GM12874 (cell line): Measurements from ENCODE around the gene NAA38.

ENCODE experiments used
- TF ChIP-seq, protein P1 (sequence below): IDR thresholded peaks from 2 replicates; pipeline ENCODE4 v1.5.1; 2011; ENCODE audit warnings: low read depth, mild to moderate bottlenecking, control low read depth, low read length, moderate library complexity; ENCODE audit not compliant: insufficient read depth

Gene NAA38

DNA sequence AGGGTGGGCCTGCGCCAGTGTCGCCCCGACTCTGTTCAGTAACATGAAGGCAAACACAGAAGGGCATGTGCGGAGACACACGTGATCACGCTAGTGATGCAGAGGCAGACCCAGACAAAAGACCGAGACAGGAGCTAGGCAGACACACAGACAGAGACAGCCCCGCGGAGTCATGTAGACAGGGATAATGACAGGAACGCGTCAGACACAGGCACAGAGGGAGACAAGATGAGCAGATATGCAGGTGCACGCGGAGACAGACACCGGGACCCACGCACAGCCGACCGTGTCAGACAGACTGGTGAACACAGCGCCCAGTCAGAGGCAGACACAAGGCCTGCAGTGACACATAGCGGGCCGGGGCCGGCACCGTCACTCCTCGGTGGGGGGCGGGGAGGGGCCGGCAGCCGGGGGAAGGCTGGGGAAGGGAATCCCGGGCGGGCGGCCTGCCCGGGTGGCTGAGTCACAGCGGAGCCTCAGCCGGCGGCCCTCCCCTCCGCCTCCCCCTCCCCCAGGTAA lies 15.9 kb downstream of the NAA38 start:
- TF ChIP-seq, protein P1, sequence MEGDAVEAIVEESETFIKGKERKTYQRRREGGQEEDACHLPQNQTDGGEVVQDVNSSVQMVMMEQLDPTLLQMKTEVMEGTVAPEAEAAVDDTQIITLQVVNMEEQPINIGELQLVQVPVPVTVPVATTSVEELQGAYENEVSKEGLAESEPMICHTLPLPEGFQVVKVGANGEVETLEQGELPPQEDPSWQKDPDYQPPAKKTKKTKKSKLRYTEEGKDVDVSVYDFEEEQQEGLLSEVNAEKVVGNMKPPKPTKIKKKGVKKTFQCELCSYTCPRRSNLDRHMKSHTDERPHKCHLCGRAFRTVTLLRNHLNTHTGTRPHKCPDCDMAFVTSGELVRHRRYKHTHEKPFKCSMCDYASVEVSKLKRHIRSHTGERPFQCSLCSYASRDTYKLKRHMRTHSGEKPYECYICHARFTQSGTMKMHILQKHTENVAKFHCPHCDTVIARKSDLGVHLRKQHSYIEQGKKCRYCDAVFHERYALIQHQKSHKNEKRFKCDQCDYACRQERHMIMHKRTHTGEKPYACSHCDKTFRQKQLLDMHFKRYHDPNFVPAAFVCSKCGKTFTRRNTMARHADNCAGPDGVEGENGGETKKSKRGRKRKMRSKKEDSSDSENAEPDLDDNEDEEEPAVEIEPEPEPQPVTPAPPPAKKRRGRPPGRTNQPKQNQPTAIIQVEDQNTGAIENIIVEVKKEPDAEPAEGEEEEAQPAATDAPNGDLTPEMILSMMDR = no peak

DNA sequence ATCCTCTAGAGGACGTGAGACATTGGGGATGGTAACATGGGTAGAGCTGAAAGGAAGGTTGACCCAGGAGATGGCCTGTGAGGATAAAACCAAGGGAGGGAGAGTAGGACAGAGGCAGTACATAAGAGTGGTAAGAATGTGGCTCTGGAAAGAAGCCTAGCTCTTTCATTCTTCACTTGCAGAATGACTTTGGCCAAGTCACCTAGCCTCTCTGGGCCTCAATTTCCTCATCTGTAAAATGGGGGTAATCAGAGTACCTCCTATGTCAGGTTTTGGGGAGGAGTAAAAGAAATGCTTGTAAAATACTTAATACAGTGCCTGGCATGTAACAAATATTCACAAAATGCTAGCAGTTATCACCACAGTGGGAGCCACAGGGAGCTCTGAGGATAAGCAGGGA lies 16.5 kb downstream of the NAA38 start:
- TF ChIP-seq, protein P1 = no peak

DNA sequence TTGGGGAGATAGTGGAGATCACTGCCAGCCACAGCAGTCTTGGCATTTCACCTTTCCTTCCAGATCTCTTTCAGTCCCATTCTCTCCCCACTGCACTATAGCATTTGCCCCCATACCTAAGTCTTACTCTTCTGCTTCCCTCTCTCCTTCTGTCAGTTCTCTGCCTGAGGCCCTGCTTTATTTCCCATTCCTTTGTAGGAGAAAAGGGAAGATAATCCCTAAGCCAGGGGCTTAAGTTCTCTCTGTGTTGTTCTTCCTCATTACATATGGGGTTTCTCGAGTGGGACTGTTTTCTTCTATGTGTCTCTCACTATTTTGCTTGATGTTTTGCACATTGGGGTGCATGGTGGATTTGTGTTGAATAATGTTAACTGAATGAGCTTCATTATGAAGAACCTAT lies 16.9 kb downstream of the NAA38 start:
- TF ChIP-seq, protein P1 = no peak

DNA sequence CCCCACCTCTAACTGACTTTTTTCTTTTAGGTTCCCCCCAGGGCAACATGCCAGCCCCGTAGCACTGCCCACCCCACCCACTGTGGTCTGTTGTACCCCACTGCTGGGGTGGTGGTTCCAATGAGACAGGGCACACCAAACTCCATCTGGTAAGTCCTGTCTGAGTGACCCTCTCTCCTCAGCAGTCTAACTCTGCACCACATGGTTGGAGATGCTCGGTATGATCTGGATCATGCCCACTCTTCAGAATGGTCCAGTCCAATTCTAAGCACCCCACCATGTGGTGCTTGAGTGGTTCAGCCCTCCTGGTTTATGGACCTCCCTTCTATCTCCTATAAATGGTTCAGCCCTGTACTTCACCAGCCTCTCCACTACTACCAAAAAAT lies 17.5 kb downstream of the NAA38 start:
- TF ChIP-seq, protein P1 = no peak

DNA sequence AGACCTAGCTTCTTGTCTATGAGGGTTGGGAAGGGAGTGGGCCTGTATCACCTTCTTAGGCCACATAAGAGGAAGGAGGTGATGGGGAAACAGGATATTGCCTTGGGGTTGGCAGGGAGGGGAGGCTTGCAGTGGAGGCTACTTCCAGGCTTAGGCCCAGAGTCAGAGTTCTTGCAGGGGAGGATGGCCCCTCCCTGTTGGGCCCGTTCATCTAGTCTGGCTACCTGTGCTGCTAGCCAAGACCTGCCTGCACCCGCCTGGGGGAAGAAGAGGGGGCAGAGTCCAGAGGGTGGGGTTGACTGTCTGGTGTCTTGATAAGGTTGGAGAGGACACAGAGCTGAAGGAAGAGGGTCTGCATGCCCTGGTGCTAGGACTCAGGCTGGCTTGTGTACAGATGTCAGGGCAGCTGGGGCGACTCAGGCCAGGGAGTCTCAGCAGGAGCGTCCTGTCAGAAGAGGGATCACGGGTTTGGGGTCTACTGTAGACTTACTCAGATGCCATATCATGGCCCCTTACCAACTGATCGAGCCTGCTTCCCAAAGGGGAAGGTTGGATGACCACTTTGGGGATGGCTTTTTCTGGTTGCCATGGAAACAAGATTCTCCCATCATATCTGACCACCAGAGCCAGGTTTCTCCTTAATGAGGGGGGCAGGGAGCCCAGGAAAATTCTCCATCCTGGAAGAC lies 18.0 kb downstream of the NAA38 start:
- TF ChIP-seq, protein P1 = no peak

DNA sequence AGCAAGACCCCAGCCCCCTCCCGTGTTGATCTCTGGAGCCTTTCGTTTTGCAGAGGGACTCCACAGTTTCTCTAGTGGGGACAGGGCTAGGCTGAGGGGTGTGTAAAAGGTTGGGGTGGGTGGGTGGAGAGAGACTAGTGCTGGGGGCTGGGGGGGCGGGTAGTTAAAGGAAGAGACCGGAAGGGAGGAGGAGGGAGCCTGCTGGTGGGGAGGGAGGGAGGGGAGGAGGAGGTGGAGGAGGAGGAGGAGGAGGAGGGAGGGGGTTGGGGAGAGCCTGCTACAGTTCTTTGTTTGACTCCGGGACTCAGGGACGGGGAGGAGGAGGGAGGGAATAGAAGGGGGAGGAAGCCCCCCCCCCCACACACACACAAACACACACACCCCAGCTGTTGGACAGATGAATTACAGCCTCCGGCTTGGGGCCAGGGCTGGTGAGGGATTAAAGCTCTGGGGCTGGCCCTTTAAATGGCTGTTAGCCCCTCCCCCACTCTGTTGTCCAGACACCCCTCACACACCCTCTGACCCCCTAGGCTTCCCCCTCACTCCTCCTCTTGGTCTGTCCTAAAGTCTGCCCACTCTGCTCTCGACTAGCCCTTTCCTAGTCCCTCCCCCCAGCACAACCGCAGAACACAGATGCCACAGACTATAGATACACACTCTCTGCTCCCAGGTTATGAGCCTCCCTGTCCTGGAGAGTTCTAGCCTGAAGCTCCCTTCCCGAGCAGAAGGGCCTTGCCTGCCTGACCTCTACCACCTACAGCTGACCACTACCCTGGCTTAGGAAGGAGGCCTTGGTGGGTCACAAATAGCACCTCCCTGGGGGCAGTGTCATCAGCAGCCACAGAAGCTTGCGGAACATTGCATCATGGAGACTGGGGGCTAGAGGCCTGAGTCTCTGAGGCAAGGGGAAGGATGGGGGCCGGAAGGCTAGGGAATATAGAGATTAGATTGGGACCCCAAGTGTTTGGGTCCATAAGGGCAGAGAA lies 19.0 kb downstream of the NAA38 start:
- TF ChIP-seq, protein P1 = no peak

DNA sequence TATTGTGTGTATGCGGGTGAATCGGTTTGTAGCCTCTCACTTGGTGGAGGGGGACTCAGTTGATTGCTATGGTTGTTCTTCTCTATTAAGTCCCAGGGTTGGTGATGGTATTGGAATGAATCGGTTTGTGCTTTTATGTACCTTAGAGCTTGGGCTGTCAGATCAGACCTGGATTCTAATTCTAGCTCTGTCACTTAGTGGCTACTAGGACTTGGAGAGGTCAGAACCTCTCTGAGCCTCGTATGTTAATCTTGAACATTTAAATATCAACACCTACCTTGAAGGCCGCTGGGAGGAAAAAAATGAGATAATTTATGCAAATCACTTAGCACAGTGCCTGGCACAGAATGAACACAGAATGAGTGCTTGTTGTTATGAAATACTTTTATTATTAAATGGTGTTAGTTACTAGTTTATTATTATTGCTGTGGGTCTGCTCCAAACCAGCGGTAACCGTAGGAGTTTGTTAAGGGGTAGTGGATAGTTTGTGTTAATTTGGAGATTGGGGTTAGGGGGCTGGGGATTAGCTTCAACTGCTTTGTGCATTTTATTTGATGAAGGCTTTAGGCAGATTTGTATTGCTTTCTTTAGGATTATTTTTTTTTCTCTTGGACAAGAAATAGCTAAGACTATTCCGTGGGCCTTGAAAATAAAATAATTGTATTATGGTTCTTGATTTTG lies 19.8 kb downstream of the NAA38 start:
- TF ChIP-seq, protein P1 = no peak
